ENCODE data around the gene EXOC3.
"Not testable (repeated sequence)": the region's sequence is repeated elsewhere in the genome, so short reads cannot be mapped to it uniquely, and the experiment has no call there.

The EXOC3 gene

GRCh38 chr5:442335-443238 lies at the start of gene EXOC3:
Gene EXOC3, plus strand, starts transcription at chr5:443176. Its CDS starts 3,030 bp downstream, at chr5:446206.
- Histone ChIP-seq H3K9ac (peak within 1 kb of the TSS; percentile 86 to 92 (median 90)), H3K36me3 (peaks cover 13 to 21% (median 19%) of the 10 kb centered on the region in 11 experiments), H3K9me3 (replicated peaks in 1 of 11) (no peaks in the 10 kb centered on the region), H3K4me3 (peak within 1 kb of the TSS; percentile 83 to 96 (median 94)), H3K4me2 (peak within 1 kb of the TSS; percentile 99 to 100 (median 100)), H3K4me1 (peaks cover 51 to 76% (median 58%) of the 10 kb centered on the region in 10 experiments), H3K27me3 (no peaks in the 10 kb centered on the region), H4K20me1 (peaks cover 10 to 40% (median 29%) of the 10 kb centered on the region in 11 experiments; a peak in 18 of 22 replicates), H3K27ac (peak within 1 kb of the TSS; percentile 78 to 93 (median 89))
- TF ChIP-seq Cebpa-rat (IDR thresholded peaks at IDR 0.05) = no peak

DNA sequence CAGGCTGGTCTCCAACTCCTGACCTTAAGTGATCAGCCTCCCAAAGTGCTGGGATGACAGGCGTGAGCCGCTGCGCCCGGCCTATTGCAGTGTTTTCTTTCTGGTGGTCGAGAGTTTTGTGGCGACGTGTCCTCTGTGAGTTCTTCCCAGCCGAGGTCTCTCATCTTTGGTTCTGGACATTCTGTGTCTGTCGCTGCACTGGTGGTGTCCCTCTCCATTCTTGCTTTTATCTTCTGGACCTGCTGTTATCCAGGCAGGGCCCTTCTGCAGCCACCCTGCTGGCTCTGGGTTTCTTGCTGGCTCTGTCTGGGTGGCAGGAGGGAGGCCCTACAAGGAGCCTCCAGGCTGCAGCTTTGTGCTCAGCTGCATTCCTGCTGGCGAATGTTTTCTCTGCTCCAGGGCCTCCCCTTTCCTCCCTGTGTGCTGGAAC lies 49.1 kb upstream of the EXOC3 start:
- H3K9ac ChIP-seq = peak overlapping the region in 3 of 11 experiments; percentile 56 to 73 (median 69); a peak in 5 of 22 replicates
- no peaks in the 10 kb centered on the region for H3K9me3 ChIP-seq (replicated peaks in 1 of 11)
- H3K36me3 ChIP-seq = no peaks in the 10 kb centered on the region
- TF ChIP-seq Cebpa-rat (IDR thresholded peaks at IDR 0.05) = no peak
- peaks cover 57 to 87% (median 77%) of the 10 kb centered on the region in 10 experiments for H3K4me1 ChIP-seq
- peaks cover 0 to 39% (median 0%) of the 10 kb centered on the region in 11 experiments; a peak in 8 of 22 replicates for H3K27me3 ChIP-seq
- peak overlapping the region; percentile 66 to 95 (median 84); a peak in 20 of 22 replicates for H3K4me2 ChIP-seq
- H3K4me3 ChIP-seq = no peak overlapping the region
- H4K20me1 ChIP-seq = peaks cover 0 to 24% (median 0%) of the 10 kb centered on the region in 11 experiments; a peak in 3 of 22 replicates
- H3K27ac ChIP-seq = peak overlapping the region in 3 of 11 experiments; percentile 60 to 66 (median 64); a peak in 4 of 22 replicates

DNA sequence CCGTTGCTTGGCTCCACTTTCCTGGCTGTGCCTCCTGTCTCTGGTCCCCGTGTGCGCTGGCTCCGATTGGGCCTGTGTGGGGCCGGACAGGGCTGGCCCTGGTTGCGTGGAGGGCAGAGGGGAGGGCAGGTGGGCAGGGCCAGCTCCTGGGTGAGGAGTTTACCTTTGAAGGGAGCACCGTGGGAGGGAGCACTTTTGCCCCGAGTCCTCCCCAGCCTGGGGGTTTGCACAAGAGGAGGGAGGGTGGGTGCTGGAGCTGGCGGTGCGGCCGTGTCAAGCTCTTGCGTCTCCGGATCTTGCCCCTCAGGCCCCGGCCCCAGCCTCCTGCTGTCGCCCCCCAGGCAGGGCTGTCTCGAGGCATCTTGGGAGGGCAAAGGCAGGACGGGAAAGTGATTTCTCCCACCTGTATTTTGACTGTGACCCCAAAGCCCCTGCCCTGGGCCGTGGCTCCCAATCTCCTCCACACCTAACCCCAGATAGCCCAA lies 48.3 kb upstream of the EXOC3 start:
- TF ChIP-seq Cebpa-rat (IDR thresholded peaks at IDR 0.05) = no peak
- Histone ChIP-seq H4K20me1 (peaks cover 0 to 29% (median 0%) of the 10 kb centered on the region in 11 experiments; a peak in 3 of 22 replicates), H3K9me3 (replicated peaks in 1 of 11) (no peaks in the 10 kb centered on the region), H3K27ac (peak overlapping the region in 5 of 11 experiments; percentile 5 to 59 (median 10); a peak in 9 of 22 replicates), H3K4me3 (no peak overlapping the region), H3K4me1 (peaks cover 58 to 87% (median 77%) of the 10 kb centered on the region in 10 experiments), H3K9ac (peak overlapping the region in 7 of 11 experiments; percentile 1 to 66 (median 34); a peak in 9 of 22 replicates), H3K36me3 (no peaks in the 10 kb centered on the region), H3K4me2 (peak overlapping the region; percentile 64 to 93 (median 82)), H3K27me3 (peaks cover 0 to 42% (median 0%) of the 10 kb centered on the region in 11 experiments; a peak in 8 of 22 replicates)

DNA sequence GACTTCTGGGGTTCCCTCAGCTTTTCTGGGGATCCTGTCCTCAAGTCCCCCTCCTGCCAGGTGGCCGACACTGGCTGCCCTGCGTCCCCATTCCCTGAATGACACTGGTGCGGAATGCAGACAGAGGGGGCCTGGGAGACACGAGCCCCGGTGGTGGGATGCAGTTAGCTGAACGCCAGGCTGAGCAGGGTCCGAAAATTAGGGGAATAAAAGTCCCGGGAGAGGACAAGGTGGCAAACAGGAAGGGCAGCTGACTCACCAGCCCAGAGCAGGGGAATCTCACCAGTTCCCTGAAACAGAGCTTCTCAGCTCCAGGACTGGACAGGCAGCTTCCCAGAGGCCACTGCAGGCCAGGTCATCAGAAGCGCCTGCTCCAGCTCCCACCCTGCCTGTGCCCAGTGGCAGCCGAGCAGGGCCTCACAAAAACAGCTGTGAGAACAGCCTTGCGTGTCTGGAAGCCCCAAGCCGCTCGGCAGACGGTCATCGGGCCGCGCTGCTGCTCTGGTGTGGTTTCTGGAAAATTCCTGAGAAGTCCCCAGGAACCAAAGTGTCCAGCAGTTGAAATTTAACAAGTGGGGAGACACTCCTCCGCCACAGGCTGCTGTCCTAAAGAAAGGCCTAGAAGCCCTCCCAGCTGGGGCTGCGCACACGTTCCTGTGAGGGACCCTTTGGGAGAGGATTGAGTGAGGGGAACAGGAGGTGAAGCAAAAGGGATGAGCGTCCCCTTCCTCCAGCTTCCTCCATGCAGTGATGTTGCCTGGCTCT lies 47.6 kb upstream of the EXOC3 start:
- Histone ChIP-seq H3K4me1 (peaks cover 65 to 88% (median 78%) of the 10 kb centered on the region in 10 experiments), H4K20me1 (peaks cover 0 to 29% (median 0%) of the 10 kb centered on the region in 11 experiments; a peak in 3 of 22 replicates), H3K9me3 (replicated peaks in 1 of 11) (no peaks in the 10 kb centered on the region), H3K27ac (peak overlapping the region in 6 of 11 experiments; percentile 4 to 59 (median 16); a peak in 11 of 22 replicates), H3K4me2 (peak overlapping the region; percentile 64 to 93 (median 82)), H3K9ac (peak overlapping the region in 10 of 11 experiments; percentile 11 to 66 (median 34); a peak in 15 of 22 replicates), H3K27me3 (peaks cover 0 to 36% (median 0%) of the 10 kb centered on the region in 11 experiments; a peak in 8 of 22 replicates), H3K36me3 (no peaks in the 10 kb centered on the region), H3K4me3 (peak overlapping the region in 1 of 10 experiments; percentile 4; a peak in 1 of 20 replicates)
- TF ChIP-seq Cebpa-rat (IDR thresholded peaks at IDR 0.05) = no peak

- peak overlapping the region; percentile 64 to 93 (median 82) for H3K4me2 ChIP-seq
- H4K20me1 ChIP-seq = peaks cover 0 to 25% (median 0%) of the 10 kb centered on the region in 11 experiments; a peak in 3 of 22 replicates
- peak overlapping the region in 4 of 11 experiments; percentile 5 to 59 (median 16); a peak in 10 of 22 replicates for H3K27ac ChIP-seq
- peak overlapping the region in 8 of 11 experiments; percentile 22 to 66 (median 40); a peak in 11 of 22 replicates for H3K9ac ChIP-seq
- no peaks in the 10 kb centered on the region for H3K36me3 ChIP-seq
- H3K9me3 ChIP-seq (replicated peaks in 1 of 11) = no peaks in the 10 kb centered on the region
- peaks cover 68 to 88% (median 78%) of the 10 kb centered on the region in 10 experiments for H3K4me1 ChIP-seq
- H3K4me3 ChIP-seq = no peak overlapping the region; a peak in 1 of 20 replicates
- no peak for TF ChIP-seq Cebpa-rat (IDR thresholded peaks at IDR 0.05)
- peaks cover 0 to 34% (median 0%) of the 10 kb centered on the region in 11 experiments; a peak in 8 of 22 replicates for H3K27me3 ChIP-seq
Observed at GRCh38 chr5:395921-396530, 47.0 kb upstream of the EXOC3 start.

DNA sequence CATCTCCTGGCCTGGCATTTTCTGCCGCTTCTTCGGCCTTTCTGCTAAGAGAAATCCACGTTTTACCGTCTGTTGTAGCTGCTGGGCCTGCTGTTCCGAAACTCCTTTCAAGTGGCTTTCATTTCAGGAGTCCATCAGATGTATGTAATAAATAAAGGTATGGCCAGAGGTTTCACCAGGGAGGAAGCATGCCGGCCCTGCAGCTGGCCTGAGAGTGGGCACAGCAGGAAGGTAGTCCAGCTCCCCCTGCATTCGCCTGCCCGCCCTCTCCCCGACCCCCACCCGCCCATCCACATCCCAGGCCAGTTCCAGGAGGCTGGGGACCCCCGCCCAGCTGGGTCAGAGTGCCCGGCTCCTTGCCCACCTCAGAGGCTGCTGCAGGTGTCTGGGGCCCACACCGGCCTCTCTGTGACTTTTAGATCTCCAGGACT lies 46.4 kb upstream of the EXOC3 start:
- no peak for TF ChIP-seq Cebpa-rat (IDR thresholded peaks at IDR 0.05)
- Histone ChIP-seq H3K36me3 (no peaks in the 10 kb centered on the region), H3K27me3 (peaks cover 0 to 39% (median 0%) of the 10 kb centered on the region in 11 experiments; a peak in 8 of 22 replicates), H3K4me2 (peak overlapping the region in 7 of 11 experiments; percentile 64 to 93 (median 86); a peak in 10 of 22 replicates), H3K9me3 (replicated peaks in 1 of 11) (no peaks in the 10 kb centered on the region), H3K4me3 (no peak overlapping the region), H3K9ac (no peak overlapping the region), H3K4me1 (peaks cover 74 to 88% (median 80%) of the 10 kb centered on the region in 10 experiments), H3K27ac (no peak overlapping the region), H4K20me1 (peaks cover 0 to 23% (median 0%) of the 10 kb centered on the region in 11 experiments; a peak in 2 of 22 replicates)

GRCh38 chr5:398141-398474 lies 44.9 kb upstream of the EXOC3 start:
- Histone ChIP-seq H4K20me1 (peaks cover 0 to 23% (median 0%) of the 10 kb centered on the region in 11 experiments; a peak in 2 of 22 replicates), H3K27ac (peak overlapping the region in 4 of 11 experiments; percentile 70 to 91 (median 79); a peak in 6 of 22 replicates), H3K4me2 (peak overlapping the region; percentile 80 to 99 (median 94); a peak in 19 of 22 replicates), H3K4me1 (peaks cover 78 to 90% (median 84%) of the 10 kb centered on the region in 10 experiments), H3K27me3 (peaks cover 0 to 41% (median 0%) of the 10 kb centered on the region in 11 experiments; a peak in 8 of 22 replicates), H3K9ac (peak overlapping the region in 5 of 11 experiments; percentile 50 to 77 (median 68); a peak in 4 of 22 replicates)
- H3K36me3 ChIP-seq; H3K9me3 ChIP-seq (replicated peaks in 1 of 11); H3K4me3 ChIP-seq: not testable (repeated sequence)
